ENCODE measurements around the gene MAP3K10.

Gene MAP3K10

DNA sequence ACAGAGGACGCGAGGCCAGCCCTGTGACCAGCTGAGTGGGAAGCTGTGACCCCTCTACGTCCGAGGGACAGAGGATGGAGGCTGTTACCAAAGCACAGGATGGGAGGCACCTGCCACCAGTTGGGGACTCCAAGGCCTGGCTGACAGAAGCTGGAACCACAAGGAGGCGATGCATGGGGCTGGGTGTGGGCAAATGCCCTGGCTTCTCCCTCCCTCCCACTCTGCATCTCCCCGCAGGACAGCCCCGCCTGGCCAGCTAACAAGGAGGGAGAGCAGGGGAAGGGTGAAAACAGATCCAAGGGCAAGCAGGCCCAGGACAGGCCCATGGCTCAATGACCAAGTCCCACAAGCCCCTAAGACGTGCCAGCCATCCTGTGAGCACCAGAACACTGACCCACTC, 65.3 kb downstream of the MAP3K10 start:
- H3K36me3 ChIP-seq, result peaks cover 58 to 81% (median 71%) of the 10 kb centered on the region in 11 experiments

DNA sequence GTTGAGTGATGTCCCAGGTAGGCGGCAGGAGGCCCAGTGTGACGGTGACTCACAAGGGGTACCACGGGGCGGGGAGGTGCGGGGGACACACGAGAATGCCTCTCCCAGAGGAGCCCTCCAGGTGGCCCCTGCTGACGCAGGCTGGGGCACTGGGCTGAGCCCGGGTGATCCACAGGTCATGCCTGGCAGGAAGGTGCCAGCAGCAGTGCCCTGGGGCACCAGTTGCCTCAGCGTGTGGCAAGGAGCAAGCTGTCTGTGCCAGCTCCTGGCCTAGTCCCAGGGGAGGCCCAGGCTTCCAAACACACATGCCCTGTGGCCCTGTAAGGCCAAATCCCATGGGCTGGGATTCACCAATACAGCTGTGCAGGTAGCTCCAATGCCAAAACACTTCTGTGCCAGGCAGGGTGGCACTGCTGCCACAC, 65.9 kb downstream of the MAP3K10 start:
- Histone ChIP-seq H3K36me3 (peaks cover 57 to 80% (median 71%) of the 10 kb centered on the region in 11 experiments), H4K20me1 (peaks cover 80 to 100% (median 94%) of the 10 kb centered on the region in 11 experiments), H3K4me1 (peaks cover 0 to 12% (median 5%) of the 10 kb centered on the region in 10 experiments; a peak in 8 of 20 replicates), H3K4me3 (no peak overlapping the region), H3K9ac (no peak overlapping the region), H3K9me3 (replicated peaks in 1 of 11) (no peaks in the 10 kb centered on the region), H3K27ac (no peak overlapping the region), H3K27me3 (no peaks in the 10 kb centered on the region), H3K4me2 (no peak overlapping the region)
- TF ChIP-seq Cebpa-rat (IDR thresholded peaks at IDR 0.05), result no peak

More for the DNA sequence above, 65.3 kb downstream of the MAP3K10 start:
- Histone ChIP-seq H3K4me2 (no peak overlapping the region), H3K9ac (no peak overlapping the region), H3K9me3 (replicated peaks in 1 of 11) (no peaks in the 10 kb centered on the region), H3K27ac (no peak overlapping the region), H3K4me3 (no peak overlapping the region), H3K27me3 (no peaks in the 10 kb centered on the region), H4K20me1 (peaks cover 80 to 100% (median 94%) of the 10 kb centered on the region in 11 experiments), H3K4me1 (peaks cover 0 to 12% (median under 1%) of the 10 kb centered on the region in 10 experiments; a peak in 6 of 20 replicates)
- no peak for TF ChIP-seq Cebpa-rat (IDR thresholded peaks at IDR 0.05)

DNA sequence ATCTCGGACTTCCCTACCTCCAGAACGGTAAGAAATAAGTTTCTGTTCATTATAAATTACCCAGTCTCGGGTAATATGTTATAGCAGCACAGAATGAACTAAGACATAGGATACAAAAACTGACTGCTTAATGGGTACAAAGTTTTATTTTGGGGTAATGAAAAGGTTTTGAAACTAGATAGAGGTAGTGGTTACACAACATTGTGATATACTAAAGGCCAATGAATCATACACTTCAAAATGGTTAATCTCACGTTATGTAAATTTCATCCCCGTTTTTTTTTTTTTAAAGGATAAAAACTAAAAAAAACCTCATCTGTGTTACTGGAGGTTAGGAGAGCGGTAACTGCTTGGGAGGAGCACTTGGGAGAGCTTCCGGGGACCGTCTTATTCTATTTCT, 70.4 kb downstream of the MAP3K10 start:
- Histone ChIP-seq H4K20me1 (peaks cover 92 to 100% (median 99%) of the 10 kb centered on the region in 11 experiments), H3K4me2 (no peak overlapping the region), H3K4me3 (no peak overlapping the region), H3K27me3 (no peaks in the 10 kb centered on the region), H3K36me3 (peaks cover 47 to 79% (median 60%) of the 10 kb centered on the region in 11 experiments), H3K9me3 (replicated peaks in 1 of 11) (peaks cover 0 to 7% (median 0%) of the 10 kb centered on the region in 11 experiments; a peak in 1 of 22 replicates), H3K9ac (no peak overlapping the region), H3K27ac (no peak overlapping the region), H3K4me1 (peaks cover 6 to 19% (median 11%) of the 10 kb centered on the region in 10 experiments; a peak in 16 of 20 replicates)
- no peak for TF ChIP-seq Cebpa-rat (IDR thresholded peaks at IDR 0.05)

DNA sequence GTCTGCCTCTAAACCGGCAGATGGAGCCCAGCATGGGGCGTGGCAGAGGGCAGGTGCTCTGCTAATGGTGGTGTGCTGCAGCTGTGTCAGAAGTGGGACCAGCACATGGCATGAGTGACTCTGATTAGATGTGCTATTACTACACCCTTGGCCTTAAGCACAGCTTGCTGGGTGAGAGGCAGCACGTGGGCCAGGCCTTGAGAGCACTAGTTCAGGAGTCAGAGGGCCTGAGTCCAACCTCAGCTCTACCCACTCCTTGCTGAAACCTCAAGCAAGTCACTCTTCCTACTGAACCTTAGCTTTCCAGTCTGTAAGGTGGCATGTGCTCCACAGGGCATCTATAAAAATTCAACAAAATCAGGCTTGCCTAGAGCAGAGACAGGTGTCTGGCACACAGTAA, 71.2 kb downstream of the MAP3K10 start:
- no peak overlapping the region for H3K4me2 ChIP-seq
- H3K36me3 ChIP-seq, result peaks cover 40 to 79% (median 54%) of the 10 kb centered on the region in 11 experiments
- H3K4me1 ChIP-seq, result peaks cover 11 to 23% (median 16%) of the 10 kb centered on the region in 10 experiments; a peak in 17 of 20 replicates
- H3K27me3 ChIP-seq, result no peaks in the 10 kb centered on the region
- no peak overlapping the region for H3K27ac ChIP-seq
- H3K4me3 ChIP-seq, result no peak overlapping the region
- peaks cover 0 to 7% (median 0%) of the 10 kb centered on the region in 11 experiments; a peak in 1 of 22 replicates for H3K9me3 ChIP-seq (replicated peaks in 1 of 11)
- H4K20me1 ChIP-seq, result peaks cover 92 to 100% (median 99%) of the 10 kb centered on the region in 11 experiments
- TF ChIP-seq Cebpa-rat (IDR thresholded peaks at IDR 0.05), result no peak
- H3K9ac ChIP-seq, result no peak overlapping the region

DNA sequence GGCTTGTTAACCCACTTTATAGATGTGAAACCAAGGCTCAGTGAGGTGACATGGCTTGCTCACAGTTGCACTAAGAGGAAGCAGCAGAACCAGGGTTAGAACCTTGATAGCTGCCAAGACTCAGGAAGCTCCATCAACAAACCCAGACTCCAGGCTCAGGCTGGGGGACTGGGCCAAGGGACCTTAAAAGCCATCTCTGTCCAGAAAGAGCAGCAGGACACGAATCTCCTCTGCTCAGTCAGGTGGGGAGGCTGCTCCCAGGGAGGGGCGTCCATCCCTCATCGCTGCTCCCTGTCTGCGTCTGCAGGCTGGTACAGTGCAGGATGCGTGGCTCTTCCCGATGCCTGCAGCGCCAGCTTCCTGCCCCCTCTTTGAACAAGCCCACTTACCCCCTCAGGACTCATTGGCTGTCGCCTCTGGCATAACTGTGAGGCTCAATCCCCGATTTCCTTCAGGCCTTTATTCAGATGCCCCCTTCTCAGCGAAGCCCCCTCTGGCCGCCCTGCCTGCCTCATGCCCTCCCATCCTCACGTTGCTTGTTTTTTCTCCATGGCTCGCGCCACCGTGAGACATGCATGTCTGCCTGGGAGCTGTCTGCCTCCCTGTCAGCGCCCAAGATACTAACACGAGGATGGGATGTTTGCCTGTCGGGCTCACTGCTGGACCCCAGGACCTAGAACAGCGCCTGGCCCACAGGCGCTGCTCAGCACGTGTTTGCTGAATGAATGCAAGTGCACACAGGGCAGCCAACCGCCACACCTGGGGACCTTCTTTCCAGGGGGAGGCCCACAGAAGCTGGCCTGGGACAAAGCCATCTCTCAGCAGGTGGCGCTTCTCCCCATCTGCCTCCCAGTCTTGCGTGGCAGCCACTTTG, 72.5 kb downstream of the MAP3K10 start:
- TF ChIP-seq Cebpa-rat (IDR thresholded peaks at IDR 0.05), result no peak
- Histone ChIP-seq H4K20me1 (peaks cover 92 to 100% (median 99%) of the 10 kb centered on the region in 11 experiments), H3K9me3 (replicated peaks in 1 of 11) (peaks cover 0 to 7% (median 0%) of the 10 kb centered on the region in 11 experiments; a peak in 1 of 22 replicates), H3K4me3 (no peak overlapping the region), H3K4me2 (no peak overlapping the region), H3K9ac (no peak overlapping the region), H3K4me1 (peaks cover 15 to 34% (median 28%) of the 10 kb centered on the region in 10 experiments; a peak in 17 of 20 replicates), H3K27me3 (no peaks in the 10 kb centered on the region), H3K27ac (no peak overlapping the region), H3K36me3 (peaks cover 40 to 77% (median 58%) of the 10 kb centered on the region in 11 experiments)

DNA sequence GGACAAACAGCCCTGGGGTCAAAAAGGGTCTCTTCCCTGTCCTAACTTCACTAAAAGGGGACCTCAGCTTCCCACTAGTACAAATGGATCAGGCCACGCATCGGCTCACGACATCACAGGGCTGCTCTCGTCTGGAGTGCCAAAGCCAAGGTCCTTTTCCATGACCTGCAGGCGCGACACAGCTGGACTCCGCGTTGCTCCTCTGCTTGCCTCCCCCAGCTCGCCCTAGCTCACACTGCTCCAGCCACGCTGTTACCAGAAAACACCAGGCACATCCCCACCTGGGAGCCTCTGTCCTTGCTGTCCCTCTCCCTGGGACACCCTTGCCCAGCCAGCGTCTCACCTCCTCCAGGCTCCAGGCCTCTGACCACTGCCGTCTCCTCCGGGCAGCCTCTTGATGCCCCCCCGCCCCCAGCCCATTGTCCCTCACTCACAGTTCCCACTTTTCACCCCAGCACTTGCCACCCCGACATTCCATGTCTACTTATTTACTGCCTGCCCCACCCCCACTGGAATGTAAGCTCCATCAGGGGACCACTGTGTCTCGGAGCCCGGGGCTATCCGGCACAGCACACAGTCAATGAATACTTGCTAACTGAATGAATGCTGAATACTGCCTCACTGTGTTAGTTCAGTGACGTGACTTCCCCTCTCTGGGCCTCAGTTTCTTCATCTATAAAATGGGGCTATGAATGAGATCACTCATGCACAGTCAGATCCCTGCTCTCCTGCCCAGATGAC, 73.3 kb downstream of the MAP3K10 start:
- peaks cover 0 to 7% (median 0%) of the 10 kb centered on the region in 11 experiments; a peak in 1 of 22 replicates for H3K9me3 ChIP-seq (replicated peaks in 1 of 11)
- no peaks in the 10 kb centered on the region for H3K27me3 ChIP-seq
- H3K9ac ChIP-seq, result no peak overlapping the region
- H3K4me3 ChIP-seq, result no peak overlapping the region
- no peak overlapping the region for H3K4me2 ChIP-seq
- H3K27ac ChIP-seq, result no peak overlapping the region
- peaks cover 46 to 83% (median 65%) of the 10 kb centered on the region in 11 experiments for H3K36me3 ChIP-seq
- peaks cover 95 to 100% (median 99%) of the 10 kb centered on the region in 11 experiments for H4K20me1 ChIP-seq
- no peak for TF ChIP-seq Cebpa-rat (IDR thresholded peaks at IDR 0.05)
- peaks cover 15 to 34% (median 29%) of the 10 kb centered on the region in 10 experiments; a peak in 17 of 20 replicates for H3K4me1 ChIP-seq

All from BLaER1 treated with 17β-estradiol and CSF1 and Interleukin-3, amounts not matched to agents 10 nM and 100 nM (cell line).